WERI-Rb-1 (cell line): ENCODE data around the gene CTNNA1.
A peak's percentile ranks its signal among the peaks of the same experiment; 100 is the strongest.

ENCODE experiments used
- DNase-seq: peaks from one replicate; pipeline ENCODE4 v3.0.0-alpha.2; 2020
- H3K27ac ChIP-seq: fragments of 250-450 bp; sonication (Bioruptor Pico); 2 replicates; pipeline ENCODE4 v1.5.1; 2020; ENCODE audit warnings: mild to moderate bottlenecking, moderate library complexity
- H3K27me3 ChIP-seq: fragments of 250-450 bp; sonication (Bioruptor Pico); 2 replicates; pipeline ENCODE4 v1.5.1; 2021; ENCODE audit warnings: mild to moderate bottlenecking, low read depth, moderate library complexity; ENCODE audit not compliant: insufficient read depth, severe bottlenecking
- H3K36me3 ChIP-seq: fragments of 250-450 bp; sonication (Bioruptor Pico); 2 replicates; pipeline ENCODE4 v1.5.1; 2020; ENCODE audit warnings: mild to moderate bottlenecking, moderate library complexity
- H3K4me3 ChIP-seq: 2 replicates; pipeline ENCODE4 v1.5.1; 2011; ENCODE audit warnings: low read depth, mild to moderate bottlenecking, control low read depth, low read length
- H3K9me3 ChIP-seq: fragments of 250-450 bp; sonication (Bioruptor Pico); 2 replicates; pipeline ENCODE4 v1.5.1; 2021; ENCODE audit warnings: mild to moderate bottlenecking, moderate library complexity; ENCODE audit not compliant: severe bottlenecking
- TF ChIP-seq, protein P1 (sequence below): IDR thresholded peaks from 2 replicates; pipeline ENCODE4 v1.5.1; 2011; ENCODE audit warnings: low read depth, mild to moderate bottlenecking, control low read depth, inconsistent platforms, low read length

CTNNA1 gene

GRCh38 chr5:138933522-138934290 lies 180.5 kb downstream of the CTNNA1 start:
- TF ChIP-seq, protein P1, sequence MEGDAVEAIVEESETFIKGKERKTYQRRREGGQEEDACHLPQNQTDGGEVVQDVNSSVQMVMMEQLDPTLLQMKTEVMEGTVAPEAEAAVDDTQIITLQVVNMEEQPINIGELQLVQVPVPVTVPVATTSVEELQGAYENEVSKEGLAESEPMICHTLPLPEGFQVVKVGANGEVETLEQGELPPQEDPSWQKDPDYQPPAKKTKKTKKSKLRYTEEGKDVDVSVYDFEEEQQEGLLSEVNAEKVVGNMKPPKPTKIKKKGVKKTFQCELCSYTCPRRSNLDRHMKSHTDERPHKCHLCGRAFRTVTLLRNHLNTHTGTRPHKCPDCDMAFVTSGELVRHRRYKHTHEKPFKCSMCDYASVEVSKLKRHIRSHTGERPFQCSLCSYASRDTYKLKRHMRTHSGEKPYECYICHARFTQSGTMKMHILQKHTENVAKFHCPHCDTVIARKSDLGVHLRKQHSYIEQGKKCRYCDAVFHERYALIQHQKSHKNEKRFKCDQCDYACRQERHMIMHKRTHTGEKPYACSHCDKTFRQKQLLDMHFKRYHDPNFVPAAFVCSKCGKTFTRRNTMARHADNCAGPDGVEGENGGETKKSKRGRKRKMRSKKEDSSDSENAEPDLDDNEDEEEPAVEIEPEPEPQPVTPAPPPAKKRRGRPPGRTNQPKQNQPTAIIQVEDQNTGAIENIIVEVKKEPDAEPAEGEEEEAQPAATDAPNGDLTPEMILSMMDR: no peak
- H3K36me3 ChIP-seq: peaks cover 58% of the 10 kb centered on the region
- no peak overlapping the region for H3K27ac ChIP-seq

GRCh38 chr5:138934971-138935370 lies 181.7 kb downstream of the CTNNA1 start:
- no peak for DNase-seq
- H3K27ac ChIP-seq: no peak overlapping the region
- H3K4me3 ChIP-seq: no peak overlapping the region
- TF ChIP-seq, protein P1: no peak
- H3K9me3 ChIP-seq: no peaks in the 10 kb centered on the region
- H3K27me3 ChIP-seq: no peaks in the 10 kb centered on the region
- H3K36me3 ChIP-seq: peaks cover 56% of the 10 kb centered on the region

More at GRCh38 chr5:138933522-138934290, 180.5 kb downstream of the CTNNA1 start:
- DNase-seq: no peak
- H3K27me3 ChIP-seq: no peaks in the 10 kb centered on the region
- no peak overlapping the region for H3K4me3 ChIP-seq
- no peaks in the 10 kb centered on the region for H3K9me3 ChIP-seq

DNA sequence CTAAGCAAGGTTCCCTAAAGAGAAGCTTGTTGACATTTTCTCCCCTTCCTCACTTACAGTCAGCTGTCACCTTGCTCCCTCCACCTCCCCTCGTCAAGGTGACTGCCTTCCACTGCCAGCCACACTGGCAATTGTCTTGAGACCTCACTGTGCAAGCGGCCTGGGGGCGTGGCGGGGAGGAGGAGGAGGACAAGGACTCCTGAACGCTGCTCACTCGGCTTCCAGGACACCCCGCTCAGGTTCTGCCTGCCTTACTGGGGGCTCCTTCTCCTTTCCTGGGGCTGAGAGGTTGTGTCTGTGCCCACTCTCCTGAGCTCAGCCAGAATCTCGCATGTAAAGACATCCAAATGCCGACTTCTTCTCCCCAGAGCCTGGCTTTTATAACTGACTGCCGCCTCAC lies 182.2 kb downstream of the CTNNA1 start:
- no peak for DNase-seq
- Histone ChIP-seq H3K4me3 (no peak overlapping the region), H3K27ac (no peak overlapping the region), H3K27me3 (no peaks in the 10 kb centered on the region), H3K36me3 (peaks cover 51% of the 10 kb centered on the region), H3K9me3 (no peaks in the 10 kb centered on the region)
- TF ChIP-seq, protein P1: no peak

- H3K9me3 ChIP-seq: no peaks in the 10 kb centered on the region
- H3K4me3 ChIP-seq: no peak overlapping the region
- H3K36me3 ChIP-seq: peaks cover 42% of the 10 kb centered on the region
- H3K27me3 ChIP-seq: no peaks in the 10 kb centered on the region
- no peak overlapping the region for H3K27ac ChIP-seq
- TF ChIP-seq, protein P1: no peak
- DNase-seq: peak; percentile 58
These were observed 183.2 kb downstream of the CTNNA1 start for GRCh38 chr5:138936225-138936967.

DNA sequence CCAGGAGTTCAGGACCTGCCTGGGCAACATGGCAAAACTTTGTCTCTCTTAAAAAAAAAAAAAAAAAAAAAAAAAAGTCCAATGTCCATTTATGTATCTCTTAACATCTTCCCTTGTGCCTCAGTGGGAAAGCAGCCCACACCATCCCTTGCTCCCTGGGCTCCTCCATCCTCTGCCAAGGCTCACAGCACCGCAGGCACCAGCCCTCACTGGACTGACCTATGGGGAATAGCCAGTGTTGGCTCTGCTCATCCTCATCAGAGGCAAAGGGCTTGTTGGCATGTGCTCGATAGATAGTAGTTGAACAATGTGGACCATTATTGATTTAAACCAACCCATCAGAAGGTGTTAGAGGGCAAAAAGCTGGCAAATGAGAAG lies 183.7 kb downstream of the CTNNA1 start:
- Histone ChIP-seq H3K4me3 (no peak overlapping the region), H3K36me3 (peaks cover 36% of the 10 kb centered on the region)
- TF ChIP-seq, protein P1: no peak

More for the DNA sequence above, 183.7 kb downstream of the CTNNA1 start:
- no peak overlapping the region for H3K27ac ChIP-seq
- no peaks in the 10 kb centered on the region for H3K9me3 ChIP-seq
- H3K27me3 ChIP-seq: no peaks in the 10 kb centered on the region
- DNase-seq: no peak
